Endothelial cell of umbilical vein (primary cell): Measurements from ENCODE around the gene S100Z.

Experiments used
- CTCF ChIP-seq, 2 donors: IDR thresholded peaks; 1 replicate in 1 of 2; 2 replicates in 1 of 2; pipeline ENCODE4 v1.5.1; 2011; ENCODE audit warnings: low read length in 2 of 2, mild to moderate bottlenecking in 2 of 2, moderate library complexity in 2 of 2, control low read depth in 1 of 2, inconsistent platforms in 1 of 2, low read depth in 1 of 2; ENCODE audit not compliant: insufficient read depth in 1 of 2; ENCODE audit errors: extremely low read depth in 1 of 2
- MYC ChIP-seq: IDR thresholded peaks from one replicate; pipeline ENCODE4 v1.6.1; 2011; ENCODE audit warnings: mild to moderate bottlenecking, low read depth, low read length
- POLR2A ChIP-seq: IDR thresholded peaks from 2 replicates; pipeline ENCODE4 v1.6.1; 2012; ENCODE audit warnings: low read depth, mild to moderate bottlenecking, control low read depth, low read length

- TF ChIP-seq CTCF (IDR thresholded peaks at IDR 0.05; ENCODE audit: extremely low read depth in 1 of 2, insufficient read depth in 1 of 2, low read depth in 1 of 2, low read length in 2 of 2), result no peak
- TF ChIP-seq POLR2A, result no peak
- TF ChIP-seq MYC, result no peak
These were observed 11.8 kb downstream of the S100Z start for GRCh38 chr5:76861612-76862011.
